ENCODE results near the gene RNASET2.

- TF ChIP-seq CTCF (IDR thresholded peaks at IDR 0.05 in 2 of 3, conservative IDR thresholded peaks at IDR 0.05 in 1 of 3; ENCODE audit: control insufficient read depth in 2 of 3, extremely low read depth in 1 of 3, insufficient read depth in 1 of 3, low read depth in 3 of 3, low read length in 3 of 3) (no peak), SUPT20H (IDR thresholded peaks at IDR 0.05; ENCODE audit: borderline replicate concordance, control insufficient read depth, low read depth, low read length) (no peak), POLR2A (IDR thresholded peaks at IDR 0.05; ENCODE audit: low read depth, low read length) (no peak), POLR2AphosphoS5 (IDR thresholded peaks at IDR 0.05; ENCODE audit: low read length) (no peak), EZH2 (IDR thresholded peaks at IDR 0.05; ENCODE audit: borderline replicate concordance, control insufficient read depth, low read depth, low read length) (no peak), PML (IDR thresholded peaks at IDR 0.05; ENCODE audit: low read length) (no peak), MTA3 (IDR thresholded peaks at IDR 0.05; ENCODE audit: borderline replicate concordance, low read length) (no peak), TAF1 (IDR thresholded peaks at IDR 0.05; ENCODE audit: borderline replicate concordance, low read depth, low read length) (no peak)
These were observed 31.8 kb downstream of the RNASET2 start for GRCh38 chr6:166924531-166924930.

All from GM12878 (cell line).